ENCODE measurements around the gene HBP1. TPM values are rescaled to one million over a fixed set of nuclear protein-coding genes. Genes with fewer than 3 reads are reported as not detected.
"Not testable (repeated sequence)": the region's sequence is repeated elsewhere in the genome, so short reads cannot be mapped to it uniquely, and the experiment has no call there.

HBP1 gene
- total RNA-seq, 2 donors from 2014 or later = 26.8 to 73.9 TPM

- H3K27ac Mint-ChIP-seq = no peak overlapping the region
- H3K9me3 Mint-ChIP-seq = no peaks in the 10 kb centered on the region
- no peak for ATAC-seq
- H3K36me3 Mint-ChIP-seq = peaks cover 0 to 4% of the 10 kb centered on the region in 2 donors
- no peak for DNase-seq (ENCODE audit: low spot score in 2 of 2)
Measured at GRCh38 chr7:107232568-107233090, 63.8 kb downstream of the HBP1 start.

- Mint-ChIP-seq H3K36me3 (peaks cover 0 to 4% of the 10 kb centered on the region in 2 donors), H3K27ac (no peak overlapping the region)
- ATAC-seq = peak in 1 of 2 donors; percentile 24
Measured at GRCh38 chr7:107233174-107233573, 64.4 kb downstream of the HBP1 start.

GRCh38 chr7:107233981-107234380 is 65.2 kb downstream of the HBP1 start:
- Mint-ChIP-seq H3K9me3 (no peaks in the 10 kb centered on the region), H3K27ac (no peak overlapping the region), H3K36me3 (peaks cover 0 to 4% of the 10 kb centered on the region in 2 donors)
- DNase-seq (ENCODE audit: low spot score in 2 of 2) (no peak), ATAC-seq (no peak)

More at GRCh38 chr7:107233174-107233573, 64.4 kb downstream of the HBP1 start:
- no peaks in the 10 kb centered on the region for H3K9me3 Mint-ChIP-seq
- no peak for DNase-seq (ENCODE audit: low spot score in 2 of 2)

DNA sequence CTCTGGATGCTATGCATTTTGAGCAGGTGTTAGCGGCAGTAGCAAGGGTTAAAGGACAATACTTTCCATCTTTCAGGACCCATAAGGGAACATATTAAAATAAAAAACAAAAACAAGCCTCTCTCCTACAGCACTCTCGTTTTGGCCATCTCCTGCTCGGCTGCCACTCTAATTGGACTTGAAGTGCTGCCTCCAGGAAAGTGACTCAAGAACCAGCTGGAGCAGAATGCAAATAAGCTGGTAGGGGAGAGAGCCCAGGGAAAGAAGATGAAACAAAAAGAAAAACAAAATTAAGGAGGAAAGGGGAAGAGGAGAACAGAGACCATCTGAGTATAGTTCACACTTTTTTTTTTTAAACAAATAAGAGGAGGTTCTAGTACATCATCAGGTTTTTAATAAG is 65.6 kb downstream of the HBP1 start:
- Mint-ChIP-seq H3K27ac (no peak overlapping the region), H3K36me3 (peaks cover 0 to 4% of the 10 kb centered on the region in 2 donors), H3K9me3 (no peaks in the 10 kb centered on the region)
- DNase-seq (ENCODE audit: low spot score in 2 of 2) (no peak), ATAC-seq (no peak)

- H3K36me3 Mint-ChIP-seq = peaks cover 0 to 4% of the 10 kb centered on the region in 2 donors
- DNase-seq (ENCODE audit: low spot score in 2 of 2) (no peak), ATAC-seq (no peak)
- H3K9me3 Mint-ChIP-seq = no peaks in the 10 kb centered on the region
- H3K27ac Mint-ChIP-seq = no peak overlapping the region
Measured at GRCh38 chr7:107236862-107237261, 68.1 kb downstream of the HBP1 start.

DNA sequence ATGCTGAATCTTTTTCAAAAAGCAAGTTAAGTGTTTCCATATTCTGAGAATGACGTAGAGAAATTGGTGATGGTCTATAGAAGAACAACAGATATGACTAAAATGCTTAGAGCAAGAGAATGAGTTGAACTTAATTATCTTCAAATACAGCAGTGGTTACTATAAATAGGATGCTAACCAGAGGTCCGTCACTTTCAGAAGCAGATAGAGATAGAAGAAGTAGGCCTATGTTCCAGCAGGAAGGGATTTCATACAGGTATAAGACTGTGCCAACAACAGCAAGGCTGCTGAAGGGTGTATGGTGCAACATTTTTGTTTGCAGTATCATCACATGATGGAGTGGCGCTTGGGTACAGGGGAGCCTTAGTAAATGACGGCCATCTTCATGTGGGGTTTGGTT is 68.6 kb downstream of the HBP1 start:
- DNase-seq (ENCODE audit: low spot score in 2 of 2) = no peak
- Mint-ChIP-seq H3K36me3 (peaks cover 0 to 4% of the 10 kb centered on the region in 2 donors), H3K27ac (no peak overlapping the region), H3K9me3 (no peaks in the 10 kb centered on the region)
- ATAC-seq = no peak

- peaks cover 31 to 34% of the 10 kb centered on the region in 2 donors for H3K36me3 Mint-ChIP-seq
- H3K27ac Mint-ChIP-seq = no peak overlapping the region
- DNase-seq (ENCODE audit: low spot score in 2 of 2) = no peak
- no peak for ATAC-seq
- H3K9me3 Mint-ChIP-seq = peaks cover 0 to 13% of the 10 kb centered on the region in 2 donors
Measured at GRCh38 chr7:107242267-107242666, 73.5 kb downstream of the HBP1 start.

DNA sequence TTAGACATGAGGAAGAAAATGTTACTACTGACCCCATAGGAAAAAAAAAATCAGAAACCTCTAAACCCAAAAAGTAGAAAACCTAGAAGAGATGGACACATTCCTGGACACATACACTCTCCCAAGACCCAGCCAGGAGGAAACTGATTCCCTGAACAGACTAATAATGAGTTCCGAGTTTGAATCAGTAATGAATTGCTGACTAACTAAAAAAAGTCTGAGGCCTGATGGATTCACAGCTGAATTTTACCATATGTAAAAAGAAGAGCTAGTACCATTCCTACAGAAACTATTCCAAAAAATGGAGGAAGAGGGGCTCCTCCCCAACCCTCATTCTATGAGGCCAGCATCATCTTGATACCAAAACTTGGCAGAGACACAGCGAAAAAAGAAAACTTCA is 75.8 kb downstream of the HBP1 start:
- H3K9me3 Mint-ChIP-seq = peaks cover 0 to 13% of the 10 kb centered on the region in 2 donors
- DNase-seq (ENCODE audit: low spot score in 2 of 2) (no peak), ATAC-seq (no peak)
- H3K27ac Mint-ChIP-seq = no peak overlapping the region
- peaks cover 42% of the 10 kb centered on the region in 2 donors for H3K36me3 Mint-ChIP-seq

GRCh38 chr7:107246836-107247235 is 78.0 kb downstream of the HBP1 start:
- H3K27ac Mint-ChIP-seq; ATAC-seq; DNase-seq (ENCODE audit: low spot score in 2 of 2): not testable (repeated sequence)
- Mint-ChIP-seq H3K9me3 (peaks cover 0 to 16% of the 10 kb centered on the region in 2 donors), H3K36me3 (peaks cover 42% of the 10 kb centered on the region in 2 donors)

GRCh38 chr7:107248551-107249316 is 79.9 kb downstream of the HBP1 start:
- H3K36me3 Mint-ChIP-seq = peaks cover 35 to 36% of the 10 kb centered on the region in 2 donors
- no peak for ATAC-seq
- H3K27ac Mint-ChIP-seq = no peak overlapping the region
- H3K9me3 Mint-ChIP-seq = peaks cover 0 to 16% of the 10 kb centered on the region in 2 donors
- no peak for DNase-seq (ENCODE audit: low spot score in 2 of 2)

- DNase-seq (ENCODE audit: low spot score in 2 of 2) (no peak), ATAC-seq (no peak)
- H3K27ac Mint-ChIP-seq = no peak overlapping the region
- H3K9me3 Mint-ChIP-seq = peaks cover 0 to 3% of the 10 kb centered on the region in 2 donors
- peaks cover 8 to 11% of the 10 kb centered on the region in 2 donors for H3K36me3 Mint-ChIP-seq
Measured at GRCh38 chr7:107251963-107252362, 83.2 kb downstream of the HBP1 start.

Other genes with a start within 250 kb of the HBP1 start
- 1 to 10 TPM in 1 of 2 donors, under 1 TPM in 1; 0.71 to 1.7 TPM for gene PRKAR2B, start 124.3 kb upstream of the HBP1 start, total RNA-seq

Measured in activated naive CD4-positive, alpha-beta T cell treated with anti-CD3 and anti-CD28 coated beads, Interleukin-2, amount 50 U/mL, for 72 hours (primary cell).